Keratinocyte (primary cell): ENCODE data around the gene PARD3B. TPM values are rescaled to one million over a fixed set of nuclear protein-coding genes. Genes with fewer than 3 reads are reported as not detected.

Experiments used
- DNase-seq: peaks from one replicate; pipeline ENCODE4 v3.0.0-alpha.2; 2011; ENCODE audit warnings: low read depth, missing footprints, low spot score
- FAIRE-seq: peaks from 2 replicates; lab custom pipeline; 2011; peaks lifted over from hg19 to GRCh38; lab: Jason Lieb, UNC
- H2AFZ ChIP-seq: 2 replicates; pipeline ENCODE4 v1.6.0; 2012; ENCODE audit warnings: low read length, control low read depth, inconsistent platforms; ENCODE audit not compliant: control insufficient read depth
- H3K27ac ChIP-seq: 2 replicates; pipeline ENCODE4 v1.5.1; 2011; ENCODE audit warnings: low read length; ENCODE audit not compliant: control insufficient read depth, insufficient read depth
- H3K27me3 ChIP-seq: 3 replicates; pipeline ENCODE4 v1.6.0; 2011; ENCODE audit warnings: low read length; ENCODE audit not compliant: control insufficient read depth, insufficient read depth; ENCODE audit errors: extremely low read depth
- H3K36me3 ChIP-seq, 2 experiments: 2 replicates in 1 of 2; 3 replicates in 1 of 2; pipeline ENCODE4 v1.5.1; 2011; ENCODE audit warnings: low read length in 2 of 2, mild to moderate bottlenecking in 1 of 2; ENCODE audit not compliant: control insufficient read depth in 2 of 2, insufficient read depth in 2 of 2; ENCODE audit errors: extremely low read depth in 1 of 2
- H3K4me1 ChIP-seq: 3 replicates; pipeline ENCODE4 v1.5.1; 2011; ENCODE audit warnings: low read length; ENCODE audit not compliant: control insufficient read depth, insufficient read depth; ENCODE audit errors: extremely low read depth
- H3K4me2 ChIP-seq: 3 replicates; pipeline ENCODE4 v1.6.0; 2011; ENCODE audit warnings: low read depth, low read length; ENCODE audit not compliant: control insufficient read depth, insufficient read depth; ENCODE audit errors: extremely low read depth
- H3K4me3 ChIP-seq, 3 experiments: fragments of 200-600 bp in 1 of 3; sonication (generic) in 1 of 3; 2 replicates in 2 of 3; 3 replicates in 1 of 3; pipeline ENCODE4 v1.5.1; 2011 to 2016; ENCODE audit warnings: low read length in 3 of 3, mild to moderate bottlenecking in 3 of 3, control low read depth in 2 of 3, inconsistent platforms in 1 of 3, low read depth in 1 of 3, mixed read lengths in 1 of 3, mixed run types in 1 of 3, moderate library complexity in 1 of 3; ENCODE audit not compliant: control insufficient read depth in 2 of 3, insufficient read depth in 2 of 3; ENCODE audit errors: extremely low read depth in 1 of 3
- H3K79me2 ChIP-seq: 2 replicates; pipeline ENCODE4 v1.6.0; 2012; ENCODE audit warnings: low read length; ENCODE audit not compliant: control insufficient read depth, insufficient read depth
- H3K9ac ChIP-seq: 3 replicates; pipeline ENCODE4 v1.6.0; 2011; ENCODE audit warnings: low read length; ENCODE audit not compliant: control insufficient read depth, insufficient read depth; ENCODE audit errors: extremely low read depth
- H3K9me1 ChIP-seq: 3 replicates; pipeline ENCODE4 v1.6.0; 2011; ENCODE audit warnings: low read length; ENCODE audit not compliant: control insufficient read depth, insufficient read depth; ENCODE audit errors: extremely low read depth
- H3K9me3 ChIP-seq: 2 replicates; pipeline ENCODE4 v1.5.1; 2012; ENCODE audit warnings: low read depth, low read length; ENCODE audit not compliant: control insufficient read depth
- H4K20me1 ChIP-seq: 3 replicates; pipeline ENCODE4 v1.6.0; 2011; ENCODE audit warnings: low read length; ENCODE audit not compliant: control insufficient read depth, insufficient read depth; ENCODE audit errors: extremely low read depth
- CTCF ChIP-seq, 3 experiments: IDR thresholded peaks in 1 of 3; conservative IDR thresholded peaks in 1 of 3; optimal IDR thresholded peaks in 1 of 3; 2 replicates in 2 of 3; 3 replicates in 1 of 3; pipeline versions ENCODE3 to v1.5.1; 2011; ENCODE audit warnings: low read length in 3 of 3, mild to moderate bottlenecking in 3 of 3, moderate library complexity in 2 of 3, control low read depth in 1 of 3, inconsistent platforms in 1 of 3; ENCODE audit not compliant: insufficient read depth in 2 of 3; ENCODE audit errors: extremely low read depth in 1 of 3
- EZH2 ChIP-seq: IDR thresholded peaks from one replicate; pipeline ENCODE4 v1.6.1; 2012; ENCODE audit warnings: inconsistent platforms, mild to moderate bottlenecking, low read length, moderate library complexity
- dilution Hi-C: fragments of 300-500 bp; cut with MboI; formaldehyde crosslinking; loops from one replicate; pipeline ENCODE4 v1.7.0; 2020; ENCODE audit warnings: low sequenced_read_pairs; ENCODE audit not compliant: extremely low pct_ligation_motif_present
- polyA plus RNA-seq, 5 experiments: library from polyadenylated mRNA; depleted of rRNA in 3 of 5; stranded (reverse) in 3 of 5; stranded (forward) in 1 of 5; unstranded in 1 of 5; fragments of >200 nt; gene quantifications; 1 replicate in 1 of 5; 2 replicates in 3 of 5; 3 replicates in 1 of 5; pipeline versions ENCODE4 v1.2.1 to v1.2.3, GENCODE V29; 2011 to 2012; ENCODE audit warnings: missing spikeins in 2 of 5, low read depth in 1 of 5, low replicate concordance in 1 of 5

PARD3B gene
- polyA plus RNA-seq, 1 donor (not counting 4 experiments of a cell fraction or from before 2014, with no cell fraction given) = 1.2 TPM

- H3K4me1 ChIP-seq = no peaks in the 10 kb centered on the region
- H3K9me1 ChIP-seq = no peaks in the 10 kb centered on the region
- H4K20me1 ChIP-seq = no peaks in the 10 kb centered on the region
- no peak overlapping the region for H2AFZ ChIP-seq
- no peaks in the 10 kb centered on the region for H3K9me3 ChIP-seq
- H3K4me2 ChIP-seq = no peak overlapping the region
- H3K79me2 ChIP-seq = no peaks in the 10 kb centered on the region
- dilution Hi-C loops = no loop called here
- DNase-seq (no peak), FAIRE-seq (no peak)
- H3K9ac ChIP-seq = no peak overlapping the region
- H3K27ac ChIP-seq = no peak overlapping the region
- TF ChIP-seq CTCF (optimal IDR thresholded peaks at IDR 0.05 in 1 of 3, IDR thresholded peaks at IDR 0.05 in 1 of 3, conservative IDR thresholded peaks at IDR 0.05 in 1 of 3; ENCODE audit: extremely low read depth in 1 of 3, insufficient read depth in 2 of 3, low read length in 3 of 3) (no peak), EZH2 (no peak)
- H3K27me3 ChIP-seq = no peaks in the 10 kb centered on the region
- H3K36me3 ChIP-seq = no peaks in the 10 kb centered on the region
- H3K4me3 ChIP-seq = no peak overlapping the region
Observed at GRCh38 chr2:205051417-205051816, 506.1 kb downstream of the PARD3B start.

- H3K79me2 ChIP-seq = no peaks in the 10 kb centered on the region
- DNase-seq (no peak), FAIRE-seq (no peak)
- no peaks in the 10 kb centered on the region for H3K36me3 ChIP-seq
- H3K9me3 ChIP-seq = no peaks in the 10 kb centered on the region
- TF ChIP-seq EZH2 = no peak
- TF ChIP-seq CTCF (optimal IDR thresholded peaks at IDR 0.05 in 1 of 3, IDR thresholded peaks at IDR 0.05 in 1 of 3, conservative IDR thresholded peaks at IDR 0.05 in 1 of 3; ENCODE audit: extremely low read depth in 1 of 3, insufficient read depth in 2 of 3, low read length in 3 of 3) = no peak
- no peak overlapping the region for H3K4me3 ChIP-seq
- no peak overlapping the region for H3K9ac ChIP-seq
- no peaks in the 10 kb centered on the region for H3K4me1 ChIP-seq
- no peak overlapping the region for H2AFZ ChIP-seq
- H3K27me3 ChIP-seq = no peaks in the 10 kb centered on the region
- dilution Hi-C loops = no loop called here
- no peaks in the 10 kb centered on the region for H3K9me1 ChIP-seq
- no peaks in the 10 kb centered on the region for H4K20me1 ChIP-seq
- no peak overlapping the region for H3K27ac ChIP-seq
- H3K4me2 ChIP-seq = no peak overlapping the region
Observed at GRCh38 chr2:205052781-205053180, 507.5 kb downstream of the PARD3B start.
